HG03108 (cell line): Measurements from ENCODE around the gene SNPH.
"Not testable (repeated sequence)": the region's sequence is repeated elsewhere in the genome, so short reads cannot be mapped to it uniquely, and the experiment has no call there.

Experiments used
- ATAC-seq: cut with Tn5 transposase; IDR thresholded peaks from one replicate; pipeline ENCODE4 v1.9.1; 2021; ENCODE audit warnings: moderate library complexity; ENCODE audit not compliant: unreplicated experiment

The SNPH gene

GRCh38 chr20:1266167-1266973 lies at the start of gene SNPH:
TSS of gene SNPH (plus strand) at chr20:1266294. CDS start at chr20:1296240, 29,946 bp downstream.
- ATAC-seq = no peak

GRCh38 chr20:1216527-1217427 lies 49.3 kb upstream of the SNPH start:
- not testable (repeated sequence) for ATAC-seq

GRCh38 chr20:1222750-1223149 lies 43.3 kb upstream of the SNPH start:
- not testable (repeated sequence) for ATAC-seq

DNA sequence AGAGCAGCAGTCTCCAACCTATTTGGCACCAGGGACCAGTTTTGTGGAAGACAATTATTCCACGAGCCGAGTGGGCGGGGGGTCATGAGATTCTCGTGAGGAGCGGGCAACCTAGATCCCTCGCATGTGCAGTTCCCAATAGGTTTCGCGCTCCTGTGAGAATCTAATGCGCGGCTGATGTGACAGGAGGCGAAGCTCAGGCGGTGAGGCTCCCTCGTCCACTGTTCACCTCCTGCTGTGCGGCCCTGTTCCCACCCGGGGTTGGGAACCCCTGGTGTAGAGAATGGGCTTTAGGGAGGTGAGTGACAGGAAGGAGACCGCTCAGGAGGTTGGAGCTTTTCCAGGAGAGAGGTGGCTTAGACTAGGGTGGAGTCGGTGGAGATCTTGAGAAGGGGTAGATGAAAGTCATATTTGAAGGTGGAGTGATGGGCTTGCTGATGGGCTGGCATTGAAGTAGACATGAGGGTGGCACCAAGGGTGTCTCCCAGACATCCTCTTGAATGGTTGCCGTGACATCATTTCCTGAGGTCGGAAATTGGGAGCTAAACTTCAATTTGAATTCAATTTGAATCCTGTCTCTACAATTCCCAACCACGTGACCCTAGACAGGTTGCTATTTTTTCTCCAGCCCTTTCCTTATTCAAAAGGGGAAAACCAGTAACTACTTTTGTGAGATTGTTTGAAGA lies 41.7 kb upstream of the SNPH start:
- ATAC-seq = no peak

GRCh38 chr20:1225263-1225782 lies 40.8 kb upstream of the SNPH start:
- ATAC-seq = no peak

DNA sequence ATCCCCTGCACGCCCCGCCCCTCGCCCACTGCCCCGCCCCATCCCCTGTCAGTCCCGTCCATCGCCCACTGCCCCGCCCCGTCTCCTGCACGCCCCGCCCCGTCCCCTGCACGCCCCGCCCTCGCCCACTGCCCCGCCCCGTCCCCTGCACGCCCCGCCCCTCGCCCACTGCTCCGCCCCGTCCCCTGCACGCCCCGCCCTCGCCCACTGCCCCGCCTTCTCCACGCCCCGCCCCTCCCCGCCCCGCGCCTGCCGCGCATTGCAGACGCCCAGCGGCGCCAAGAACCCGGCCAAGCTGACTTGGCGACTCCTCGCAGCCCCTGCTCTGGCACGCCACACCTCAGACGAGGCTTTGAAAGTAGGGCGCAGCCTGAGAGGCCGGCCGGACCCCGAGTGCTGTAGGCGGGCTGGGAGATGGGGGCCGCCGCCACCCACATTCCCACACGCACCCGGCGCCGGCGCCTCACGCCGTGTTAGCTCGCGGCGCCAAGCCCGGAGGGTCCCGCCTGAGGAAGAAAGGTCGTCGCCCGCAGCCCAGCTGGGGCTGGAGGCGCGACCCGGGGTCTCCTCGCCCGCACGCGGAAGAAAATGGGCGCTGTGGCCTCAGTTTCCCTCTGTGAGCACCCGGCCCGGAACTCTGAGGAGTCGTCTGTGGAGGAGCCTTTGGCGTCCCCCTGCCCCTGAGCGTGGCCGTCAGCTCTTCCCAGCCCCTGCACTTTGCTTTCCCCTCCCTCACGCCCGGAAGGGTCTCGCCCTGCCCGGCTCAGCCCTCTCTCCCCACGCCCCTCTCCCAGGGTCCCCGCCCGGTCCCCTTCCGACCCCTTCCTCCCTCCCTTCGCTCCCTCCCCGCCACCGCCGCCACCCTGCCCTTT lies 40.1 kb upstream of the SNPH start, which contains the start of gene RAD21L1:
Gene RAD21L1 (plus strand): TSS at position 262 of the 872 bp plus-strand sequence. CDS start 2,410 bp downstream, outside the sequence.
- no peak for ATAC-seq

- no peak for ATAC-seq
Observed at GRCh38 chr20:1229541-1229940, 36.6 kb upstream of the SNPH start.

- no peak for ATAC-seq
Observed at GRCh38 chr20:1232286-1233111, 33.6 kb upstream of the SNPH start.

DNA sequence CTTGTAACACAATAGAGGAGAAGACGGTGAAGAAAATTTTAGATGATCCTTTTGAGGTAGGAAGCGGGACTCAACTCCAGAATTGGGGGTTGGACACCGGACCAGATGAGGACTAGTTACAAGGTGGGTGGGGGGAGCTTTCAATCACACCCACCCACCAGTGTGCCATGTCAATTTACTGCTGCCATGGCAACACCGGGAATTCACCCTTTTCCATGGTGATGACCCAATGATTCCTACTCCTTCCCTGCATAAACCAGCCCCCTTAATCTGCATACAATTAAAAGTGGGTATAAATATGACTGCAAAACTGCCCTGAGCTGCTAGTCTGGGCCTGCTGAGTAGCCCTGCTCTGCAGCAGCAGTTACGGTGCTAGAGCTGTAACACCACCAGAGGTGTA lies 25.5 kb upstream of the SNPH start:
- no peak for ATAC-seq

DNA sequence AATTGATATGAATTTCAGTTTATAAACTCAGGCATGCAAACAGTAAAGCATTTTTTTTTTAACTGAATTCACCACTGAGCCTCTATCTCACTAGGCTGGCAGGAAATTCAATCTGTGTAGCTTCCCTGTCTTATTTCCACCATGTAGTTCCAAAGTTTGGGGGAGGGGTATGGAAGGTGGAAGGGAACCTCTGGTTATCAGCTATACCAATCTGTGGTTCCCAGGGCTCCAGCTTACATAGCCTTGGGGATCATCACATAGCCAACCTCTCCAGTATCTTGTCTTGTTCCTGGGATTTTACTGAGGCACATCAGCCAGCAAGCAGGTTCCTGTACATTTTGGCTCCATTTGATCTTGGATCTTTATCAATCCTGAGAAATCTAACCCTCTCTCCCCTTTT lies 24.6 kb upstream of the SNPH start:
- no peak for ATAC-seq

DNA sequence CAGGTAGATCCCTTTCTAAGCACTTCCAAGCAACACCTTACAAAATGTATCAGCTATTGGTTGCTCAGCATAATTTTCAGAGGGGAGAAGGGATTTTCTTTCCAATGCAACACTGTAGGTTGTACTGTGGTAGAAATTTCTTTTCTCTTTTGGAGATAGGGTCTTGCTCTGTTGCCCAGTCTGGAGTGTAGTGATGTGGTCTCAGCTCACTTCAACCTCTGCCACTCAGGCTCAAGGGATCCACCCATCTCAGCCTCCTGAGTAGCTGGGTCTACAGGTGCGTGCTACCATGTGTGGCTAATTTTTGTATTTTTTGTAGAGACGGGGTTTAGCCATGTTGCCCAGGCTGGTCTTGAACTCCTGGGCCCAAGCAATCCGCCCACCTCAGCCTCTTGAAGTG lies 24.0 kb upstream of the SNPH start:
- no peak for ATAC-seq

- ATAC-seq = no peak
Observed at GRCh38 chr20:1242530-1242929, 23.6 kb upstream of the SNPH start.

GRCh38 chr20:1245578-1245977 lies 20.5 kb upstream of the SNPH start:
- no peak for ATAC-seq

- ATAC-seq = no peak
Observed at GRCh38 chr20:1247689-1248088, 18.4 kb upstream of the SNPH start.

- ATAC-seq = not testable (repeated sequence)
Observed at GRCh38 chr20:1250282-1250681, 15.8 kb upstream of the SNPH start.

- no peak for ATAC-seq
Observed at GRCh38 chr20:1252416-1252815, 13.7 kb upstream of the SNPH start.

- no peak for ATAC-seq
Observed at GRCh38 chr20:1254254-1254653, 11.8 kb upstream of the SNPH start.

DNA sequence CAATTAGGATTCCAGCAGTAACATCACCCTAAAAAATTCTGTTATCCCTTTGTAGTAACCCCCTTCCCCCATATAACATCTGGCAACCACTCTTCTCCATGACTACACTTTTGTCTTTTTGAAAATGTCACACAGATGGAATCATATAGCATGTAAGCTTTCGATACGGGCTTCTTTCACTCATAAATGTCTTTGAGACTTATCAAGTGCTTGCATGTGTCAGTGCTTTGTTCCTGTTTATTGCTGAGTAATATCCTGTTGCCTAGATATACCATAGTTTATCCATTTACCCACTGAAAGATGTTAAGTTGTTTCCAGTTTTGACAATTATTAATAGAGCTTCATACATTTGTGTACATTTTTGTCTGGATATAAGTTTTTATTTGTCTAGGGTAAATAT lies 10.4 kb upstream of the SNPH start:
- no peak for ATAC-seq

DNA sequence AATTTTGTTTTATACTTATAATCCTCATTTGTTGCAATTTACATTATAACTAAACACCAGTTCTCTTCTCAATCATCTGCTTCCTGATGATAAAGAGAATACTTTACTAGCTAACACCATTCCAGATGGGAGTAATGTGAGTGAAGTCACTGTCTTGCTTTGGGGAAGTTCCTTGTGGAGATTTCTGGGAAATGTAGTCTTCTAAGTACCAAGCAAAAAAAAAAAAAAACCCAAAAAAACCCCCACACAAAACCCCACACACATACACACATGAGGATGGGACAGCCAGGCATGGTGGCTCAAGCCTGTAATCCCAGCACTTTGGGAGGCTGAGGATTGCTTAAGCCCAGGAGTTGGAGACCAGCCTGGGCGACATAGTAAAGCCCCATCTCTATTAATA lies 2.2 kb upstream of the SNPH start:
- ATAC-seq = no peak
